Measurements from ENCODE around the gene MEGF9. TPM values are rescaled to one million over a fixed set of nuclear protein-coding genes. Genes with fewer than 3 reads are reported as not detected.

The MEGF9 gene
- total RNA-seq, 1 donor from 2014 or later = 2.6 TPM

DNA sequence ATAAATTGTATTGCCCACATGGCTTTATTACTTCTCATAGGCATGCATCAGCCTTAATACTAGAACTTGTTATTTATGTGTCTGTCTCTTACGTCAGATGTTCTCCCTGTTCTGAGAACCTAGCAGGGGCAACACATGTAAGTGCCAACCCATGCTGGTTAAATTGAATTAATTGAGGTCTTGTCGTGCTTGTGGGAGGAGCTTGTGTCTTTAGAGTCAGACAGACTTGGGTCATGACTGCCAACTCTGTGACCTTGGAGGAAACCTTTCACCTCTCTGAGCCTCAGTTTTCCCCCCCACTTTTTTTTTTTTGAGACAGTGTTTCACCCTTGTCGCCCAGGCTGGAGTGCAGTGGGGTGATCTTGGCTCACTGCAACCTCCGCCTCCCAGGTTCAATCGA, 2.2 kb upstream of the MEGF9 start:
- peaks cover 3% of the 10 kb centered on the region for H3K27me3 Mint-ChIP-seq (ENCODE audit: unreplicated experiment)
- no peaks in the 10 kb centered on the region for H3K9me3 Mint-ChIP-seq (ENCODE audit: unreplicated experiment)
- H3K4me1 Mint-ChIP-seq (ENCODE audit: unreplicated experiment) = peaks cover 3% of the 10 kb centered on the region
- H3K4me3 Mint-ChIP-seq (ENCODE audit: unreplicated experiment) = no peak overlapping the region
- TF ChIP-seq, protein P1, sequence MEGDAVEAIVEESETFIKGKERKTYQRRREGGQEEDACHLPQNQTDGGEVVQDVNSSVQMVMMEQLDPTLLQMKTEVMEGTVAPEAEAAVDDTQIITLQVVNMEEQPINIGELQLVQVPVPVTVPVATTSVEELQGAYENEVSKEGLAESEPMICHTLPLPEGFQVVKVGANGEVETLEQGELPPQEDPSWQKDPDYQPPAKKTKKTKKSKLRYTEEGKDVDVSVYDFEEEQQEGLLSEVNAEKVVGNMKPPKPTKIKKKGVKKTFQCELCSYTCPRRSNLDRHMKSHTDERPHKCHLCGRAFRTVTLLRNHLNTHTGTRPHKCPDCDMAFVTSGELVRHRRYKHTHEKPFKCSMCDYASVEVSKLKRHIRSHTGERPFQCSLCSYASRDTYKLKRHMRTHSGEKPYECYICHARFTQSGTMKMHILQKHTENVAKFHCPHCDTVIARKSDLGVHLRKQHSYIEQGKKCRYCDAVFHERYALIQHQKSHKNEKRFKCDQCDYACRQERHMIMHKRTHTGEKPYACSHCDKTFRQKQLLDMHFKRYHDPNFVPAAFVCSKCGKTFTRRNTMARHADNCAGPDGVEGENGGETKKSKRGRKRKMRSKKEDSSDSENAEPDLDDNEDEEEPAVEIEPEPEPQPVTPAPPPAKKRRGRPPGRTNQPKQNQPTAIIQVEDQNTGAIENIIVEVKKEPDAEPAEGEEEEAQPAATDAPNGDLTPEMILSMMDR (IDR thresholded peaks at IDR 0.05; ENCODE audit: unreplicated experiment) = no peak
- no peaks in the 10 kb centered on the region for H3K36me3 Mint-ChIP-seq (ENCODE audit: low read depth, unreplicated experiment)
- DNase-seq (ENCODE audit: low spot score) = no peak
- H3K27ac Mint-ChIP-seq (ENCODE audit: unreplicated experiment) = no peak overlapping the region

DNA sequence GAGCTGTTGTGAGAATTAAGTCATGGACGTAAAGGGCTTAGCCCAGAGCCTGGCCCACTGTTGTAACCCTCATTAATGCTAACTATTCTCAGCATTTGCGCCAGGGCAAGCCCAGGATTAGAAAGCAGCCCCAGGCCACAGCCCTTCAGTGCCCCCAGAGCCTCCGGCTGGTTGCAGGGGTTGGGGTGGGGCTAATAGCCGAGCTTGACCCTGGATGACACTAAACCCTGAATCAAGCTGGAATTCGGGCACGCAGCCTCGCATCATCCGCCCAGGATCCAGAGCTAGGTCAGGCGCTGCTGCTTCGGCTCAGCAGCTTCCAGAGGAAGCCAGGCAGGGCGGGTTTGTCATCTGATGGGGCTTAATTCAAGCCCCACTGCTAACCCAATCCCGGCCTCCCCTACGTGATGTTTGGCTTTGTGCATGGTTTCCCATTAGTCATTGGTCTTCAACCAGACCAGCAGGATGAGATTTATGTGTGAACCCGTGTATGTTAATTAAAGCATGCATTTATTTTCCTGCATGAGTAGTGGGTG, 1.2 kb upstream of the MEGF9 start:
- H3K4me1 Mint-ChIP-seq (ENCODE audit: unreplicated experiment) = peaks cover 3% of the 10 kb centered on the region
- DNase-seq (ENCODE audit: low spot score) = no peak
- H3K9me3 Mint-ChIP-seq (ENCODE audit: unreplicated experiment) = no peaks in the 10 kb centered on the region
- H3K36me3 Mint-ChIP-seq (ENCODE audit: low read depth, unreplicated experiment) = no peaks in the 10 kb centered on the region
- peak overlapping the region; percentile 73 for H3K4me3 Mint-ChIP-seq (ENCODE audit: unreplicated experiment)
- TF ChIP-seq, protein P1 (IDR thresholded peaks at IDR 0.05; ENCODE audit: unreplicated experiment) = no peak
- no peak overlapping the region for H3K27ac Mint-ChIP-seq (ENCODE audit: unreplicated experiment)
- H3K27me3 Mint-ChIP-seq (ENCODE audit: unreplicated experiment) = peaks cover 3% of the 10 kb centered on the region

DNA sequence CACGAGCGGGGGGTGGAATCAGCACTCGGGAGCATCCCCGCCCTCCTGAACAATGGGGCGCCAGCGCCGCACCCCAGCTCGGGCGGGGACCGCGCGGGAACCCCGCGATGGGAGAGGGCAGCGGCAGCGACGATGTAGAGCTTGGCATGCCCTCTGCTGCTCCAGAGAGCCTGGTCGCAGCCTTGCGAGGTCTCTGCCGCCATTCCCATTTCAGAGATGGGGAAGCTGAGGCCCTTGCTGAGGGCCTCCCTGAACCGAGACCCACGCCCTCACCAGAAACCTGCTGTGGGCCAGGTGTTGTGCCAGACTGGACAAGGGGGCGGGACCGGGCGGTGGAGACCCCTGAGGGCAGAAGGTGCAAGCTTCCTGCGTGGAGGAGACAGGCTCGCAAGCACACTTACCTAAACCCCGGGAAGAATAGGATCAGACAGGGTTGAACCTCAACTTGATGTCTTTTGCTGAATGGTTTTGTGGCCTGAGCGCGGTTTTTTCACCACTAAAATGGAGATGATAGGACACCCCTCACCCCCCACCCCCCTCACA, 647 bp upstream of the MEGF9 start:
- Mint-ChIP-seq H3K36me3 (ENCODE audit: low read depth, unreplicated experiment) (no peaks in the 10 kb centered on the region), H3K27me3 (ENCODE audit: unreplicated experiment) (peaks cover 3% of the 10 kb centered on the region), H3K27ac (ENCODE audit: unreplicated experiment) (no peak overlapping the region), H3K4me1 (ENCODE audit: unreplicated experiment) (peaks cover 3% of the 10 kb centered on the region), H3K4me3 (ENCODE audit: unreplicated experiment) (peak overlapping the region; percentile 87), H3K9me3 (ENCODE audit: unreplicated experiment) (no peaks in the 10 kb centered on the region)
- no peak for DNase-seq (ENCODE audit: low spot score)
- TF ChIP-seq, protein P1 (IDR thresholded peaks at IDR 0.05; ENCODE audit: unreplicated experiment) = no peak

DNA sequence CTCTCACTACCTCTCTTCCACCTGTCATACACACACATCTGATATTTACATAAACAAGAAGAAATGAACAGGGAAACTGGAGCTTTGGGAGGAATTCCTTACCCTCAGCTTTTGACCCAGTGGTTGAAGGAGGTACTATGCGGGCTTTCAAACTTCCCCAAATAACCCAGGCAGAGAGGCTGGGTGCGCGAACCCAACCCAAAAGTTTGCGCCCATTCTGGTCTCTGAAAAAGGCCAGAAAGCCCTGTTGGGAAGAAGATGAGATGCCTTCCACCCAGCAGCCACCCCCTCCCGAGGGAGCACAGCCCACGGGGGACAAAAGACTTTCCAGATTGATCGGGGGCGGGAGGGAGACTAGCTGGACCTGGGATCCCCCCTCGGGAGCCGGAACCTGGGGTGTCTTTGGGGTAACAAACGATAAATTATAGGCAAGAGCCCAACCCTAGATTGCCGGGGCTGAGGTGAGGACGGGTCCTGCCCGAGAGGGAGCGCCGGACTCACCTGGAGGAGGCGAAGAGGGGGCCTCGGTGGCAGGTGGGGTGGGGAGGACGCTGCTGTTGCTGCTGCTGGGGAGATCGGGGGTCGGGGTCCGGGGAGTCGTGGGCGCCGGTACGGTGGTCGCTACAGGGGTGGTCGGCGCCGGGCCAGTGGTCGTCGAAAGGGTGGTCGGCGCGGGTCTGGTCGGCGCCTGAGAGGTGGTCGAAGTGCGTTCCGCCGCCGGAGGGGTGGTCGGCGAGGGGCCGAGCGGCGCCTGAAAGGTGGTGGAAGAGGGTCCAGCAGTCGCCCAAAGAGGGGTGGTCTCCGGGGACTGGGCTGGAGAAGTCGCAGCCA, 798 bp downstream of the MEGF9 start:
- no peak overlapping the region for H3K27ac Mint-ChIP-seq (ENCODE audit: unreplicated experiment)
- no peaks in the 10 kb centered on the region for H3K36me3 Mint-ChIP-seq (ENCODE audit: low read depth, unreplicated experiment)
- peak overlapping the region; percentile 89 for H3K4me3 Mint-ChIP-seq (ENCODE audit: unreplicated experiment)
- peaks cover 3% of the 10 kb centered on the region for H3K27me3 Mint-ChIP-seq (ENCODE audit: unreplicated experiment)
- peaks cover 3% of the 10 kb centered on the region for H3K4me1 Mint-ChIP-seq (ENCODE audit: unreplicated experiment)
- peak; percentile 11 for DNase-seq (ENCODE audit: low spot score)
- TF ChIP-seq, protein P1 (IDR thresholded peaks at IDR 0.05; ENCODE audit: unreplicated experiment) = peak; percentile 14
- H3K9me3 Mint-ChIP-seq (ENCODE audit: unreplicated experiment) = no peaks in the 10 kb centered on the region

DNA sequence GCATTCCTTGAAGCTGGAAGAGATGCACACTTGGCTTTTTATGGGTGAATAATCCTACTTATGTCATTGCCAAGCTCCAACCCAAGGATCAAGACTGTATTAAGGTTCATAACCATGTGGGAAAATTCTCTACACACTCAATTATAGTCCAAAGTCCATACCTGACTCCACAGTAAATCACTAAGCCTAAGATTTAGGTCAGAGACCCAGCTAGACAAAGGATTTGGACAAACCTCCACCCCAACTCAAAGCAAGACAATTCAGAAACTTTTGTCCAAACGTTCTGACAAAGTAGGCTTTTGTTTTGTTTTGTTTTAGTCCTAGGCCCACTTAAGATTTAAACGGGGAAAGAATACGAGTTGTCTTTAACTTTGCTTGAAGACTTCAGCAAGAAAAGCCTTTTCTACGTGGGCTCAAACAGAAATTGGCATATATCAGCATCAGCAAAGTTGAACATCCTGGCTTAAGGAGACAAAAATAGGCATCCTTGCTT, 1.7 kb downstream of the MEGF9 start:
- Mint-ChIP-seq H3K27ac (ENCODE audit: unreplicated experiment) (peak overlapping the region; percentile 48), H3K27me3 (ENCODE audit: unreplicated experiment) (peaks cover 3% of the 10 kb centered on the region), H3K4me3 (ENCODE audit: unreplicated experiment) (peak overlapping the region; percentile 89), H3K9me3 (ENCODE audit: unreplicated experiment) (no peaks in the 10 kb centered on the region), H3K36me3 (ENCODE audit: low read depth, unreplicated experiment) (no peaks in the 10 kb centered on the region), H3K4me1 (ENCODE audit: unreplicated experiment) (peaks cover 3% of the 10 kb centered on the region)
- no peak for DNase-seq (ENCODE audit: low spot score)
- TF ChIP-seq, protein P1 (IDR thresholded peaks at IDR 0.05; ENCODE audit: unreplicated experiment) = no peak
